Smooth muscle cell (in vitro differentiated cells): ENCODE data around the gene FAM76A. TPM values are rescaled to one million over a fixed set of nuclear protein-coding genes. Genes with fewer than 3 reads are reported as not detected.
A peak's percentile ranks its signal among the peaks of the same experiment; 100 is the strongest.
"Not testable (repeated sequence)": the region's sequence is repeated elsewhere in the genome, so short reads cannot be mapped to it uniquely, and the experiment has no call there.

Experiments used
- DNase-seq: peaks from one replicate; lab custom pipeline; 2025; ENCODE audit not compliant: unreplicated experiment; lab: John Stamatoyannopoulos, UW
- H2AFZ ChIP-seq: fragments of 200-600 bp; sonication (generic); 2 replicates; pipeline ENCODE4 v1.6.0; 2016; ENCODE audit warnings: antibody characterized with exemption, low read depth, mild to moderate bottlenecking
- H3F3A ChIP-seq: fragments of 200-600 bp; sonication (generic); 2 replicates; pipeline ENCODE4 v1.6.0; 2017; ENCODE audit warnings: antibody characterized with exemption, low read depth
- H3K27ac ChIP-seq: fragments of 200-600 bp; sonication (generic); 2 replicates; pipeline ENCODE4 v1.5.1; 2016; ENCODE audit warnings: low read depth, mild to moderate bottlenecking
- H3K27me3 ChIP-seq: fragments of 200-600 bp; sonication (generic); 2 replicates; pipeline ENCODE4 v1.6.1; 2016; ENCODE audit warnings: low read depth, mild to moderate bottlenecking
- H3K36me3 ChIP-seq: fragments of 200-600 bp; sonication (generic); 2 replicates; pipeline ENCODE4 v1.5.1; 2016; ENCODE audit warnings: low read depth
- H3K4me1 ChIP-seq: fragments of 200-600 bp; sonication (generic); 2 replicates; pipeline ENCODE4 v1.5.1; 2016; ENCODE audit warnings: low read depth
- H3K4me2 ChIP-seq: fragments of 200-600 bp; sonication (generic); 2 replicates; pipeline ENCODE4 v1.6.0; 2016; ENCODE audit warnings: mild to moderate bottlenecking
- H3K4me3 ChIP-seq: fragments of 200-600 bp; sonication (generic); 2 replicates; pipeline ENCODE4 v1.5.1; 2016; ENCODE audit warnings: mild to moderate bottlenecking
- H3K79me2 ChIP-seq: fragments of 200-600 bp; sonication (generic); 2 replicates; pipeline ENCODE4 v1.6.0; 2016; ENCODE audit warnings: low read depth, mild to moderate bottlenecking
- H3K9ac ChIP-seq: fragments of 200-600 bp; sonication (generic); 2 replicates; pipeline ENCODE4 v1.6.0; 2016; ENCODE audit warnings: low read depth
- H3K9me3 ChIP-seq: fragments of 200-600 bp; sonication (generic); replicated peaks from 2 replicates; pipeline ENCODE4 v1.5.1; 2016; ENCODE audit warnings: low read depth
- H4K20me1 ChIP-seq: fragments of 200-600 bp; sonication (generic); 2 replicates; pipeline ENCODE4 v1.6.0; 2016; ENCODE audit warnings: low read depth
- WGBS: methylation state at CpG from one replicate; pipeline ENCODE4 v1.1.7; 2016; ENCODE audit warnings: low lambda C conversion rate; 5-methylcytosine and 5-hydroxymethylcytosine counted together
- polyA plus RNA-seq: library from polyadenylated mRNA; unstranded; fragments of >200 nt; fragmentation: Nextera tagmentation; extraction: Ambion mirVana; gene quantifications from 2 replicates; pipeline ENCODE4 v1.2.1, GENCODE V29; 2016
- total RNA-seq: library from RNA; depleted of rRNA; stranded (reverse); fragments of >200 nt; gene quantifications from 2 replicates; pipeline ENCODE4 v1.2.3, GENCODE V29; 2014
- TF ChIP-seq, protein P1 (sequence below): fragments of 200-600 bp; sonication (generic); IDR thresholded peaks from 2 replicates; pipeline ENCODE4 v1.5.1; 2017; ENCODE audit warnings: borderline replicate concordance, mild to moderate bottlenecking, antibody characterized with exemption; ENCODE audit not compliant: insufficient read depth, poor library complexity, severe bottlenecking

FAM76A gene
- total RNA-seq (9.0 and 16.0 TPM in 2 replicates), polyA plus RNA-seq (2.3 and 3.1 TPM in 2 replicates)

DNA sequence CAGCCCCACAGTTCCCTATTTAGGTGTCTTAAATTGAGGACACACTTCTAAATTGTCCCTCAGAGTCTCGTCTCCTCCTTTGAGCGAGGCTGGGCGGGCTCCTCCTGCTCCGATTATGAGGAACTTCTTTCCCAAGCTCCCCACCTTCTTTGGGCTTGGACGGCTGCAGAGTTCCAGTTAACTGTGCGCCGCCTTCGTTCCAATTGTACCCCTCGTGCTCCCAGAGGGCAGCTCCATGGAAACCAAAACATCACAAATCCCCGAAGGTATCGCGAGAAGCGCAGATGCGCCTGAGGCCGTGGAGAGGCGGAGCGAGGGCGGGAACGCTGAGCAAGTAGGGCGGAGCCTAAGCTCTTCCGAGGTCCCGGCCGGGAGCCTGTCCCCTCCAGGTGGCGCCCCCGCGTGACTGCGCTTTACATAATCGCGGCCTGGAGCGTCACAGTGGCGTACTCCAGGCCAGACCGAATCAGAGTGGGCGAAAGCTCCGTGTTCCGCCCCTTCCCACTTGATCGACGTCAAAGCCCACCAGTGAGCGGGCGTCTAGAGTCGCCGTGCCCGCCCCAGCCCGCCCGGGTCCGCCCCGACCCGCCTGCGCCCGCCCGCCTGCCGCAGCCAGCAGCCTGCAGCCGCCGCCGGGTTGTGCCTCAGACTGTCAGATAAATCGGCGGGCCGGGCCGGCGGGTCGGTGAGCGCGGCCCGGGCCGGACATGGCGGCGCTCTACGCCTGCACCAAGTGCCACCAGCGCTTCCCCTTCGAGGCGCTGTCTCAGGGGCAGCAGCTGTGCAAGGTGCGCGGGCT is at the start of gene FAM76A:
Gene FAM76A, plus strand, starts transcription at position 588 of the 799 bp plus-strand sequence. Its CDS starts 120 bp downstream, at position 708.
- WGBS, result 7% methylated on average over 40 of the region's 72 CpGs
- H3K27me3 ChIP-seq, result no peaks in the 10 kb centered on the region
- peak; percentile 97 for DNase-seq

DNA sequence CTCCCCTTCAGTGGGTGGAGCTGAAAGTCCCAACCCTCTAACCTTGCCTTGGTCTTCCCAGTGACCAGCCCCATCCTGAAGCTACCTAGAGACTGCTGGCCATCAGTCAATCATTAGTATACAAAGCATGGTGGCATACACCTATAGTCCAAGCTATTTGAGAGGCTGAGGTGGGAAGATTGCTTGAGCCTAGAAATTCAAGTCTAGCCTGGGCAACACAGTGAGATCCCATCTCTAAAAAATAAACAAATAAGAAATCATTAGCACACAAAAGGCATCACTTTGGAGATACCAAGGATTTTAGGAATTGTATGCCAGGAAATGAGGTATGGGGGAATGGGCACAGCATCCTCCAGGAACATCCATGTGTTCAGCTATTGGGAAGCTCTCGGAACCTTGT is 49.4 kb upstream of the FAM76A start:
- Histone ChIP-seq H3K4me2 (no peak overlapping the region), H3K27me3 (no peaks in the 10 kb centered on the region), H3K4me1 (no peaks in the 10 kb centered on the region), H3K4me3 (no peak overlapping the region), H3K9ac (no peak overlapping the region), H4K20me1 (no peaks in the 10 kb centered on the region), H3K79me2 (no peaks in the 10 kb centered on the region), H3F3A (peaks cover 4% of the 10 kb centered on the region), H3K27ac (no peak overlapping the region), H2AFZ (no peak overlapping the region), H3K36me3 (no peaks in the 10 kb centered on the region), H3K9me3 (no peaks in the 10 kb centered on the region)
- TF ChIP-seq, protein P1, sequence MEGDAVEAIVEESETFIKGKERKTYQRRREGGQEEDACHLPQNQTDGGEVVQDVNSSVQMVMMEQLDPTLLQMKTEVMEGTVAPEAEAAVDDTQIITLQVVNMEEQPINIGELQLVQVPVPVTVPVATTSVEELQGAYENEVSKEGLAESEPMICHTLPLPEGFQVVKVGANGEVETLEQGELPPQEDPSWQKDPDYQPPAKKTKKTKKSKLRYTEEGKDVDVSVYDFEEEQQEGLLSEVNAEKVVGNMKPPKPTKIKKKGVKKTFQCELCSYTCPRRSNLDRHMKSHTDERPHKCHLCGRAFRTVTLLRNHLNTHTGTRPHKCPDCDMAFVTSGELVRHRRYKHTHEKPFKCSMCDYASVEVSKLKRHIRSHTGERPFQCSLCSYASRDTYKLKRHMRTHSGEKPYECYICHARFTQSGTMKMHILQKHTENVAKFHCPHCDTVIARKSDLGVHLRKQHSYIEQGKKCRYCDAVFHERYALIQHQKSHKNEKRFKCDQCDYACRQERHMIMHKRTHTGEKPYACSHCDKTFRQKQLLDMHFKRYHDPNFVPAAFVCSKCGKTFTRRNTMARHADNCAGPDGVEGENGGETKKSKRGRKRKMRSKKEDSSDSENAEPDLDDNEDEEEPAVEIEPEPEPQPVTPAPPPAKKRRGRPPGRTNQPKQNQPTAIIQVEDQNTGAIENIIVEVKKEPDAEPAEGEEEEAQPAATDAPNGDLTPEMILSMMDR, result no peak
- no peak for DNase-seq
- WGBS, result 96% methylated on average over 1 of the region's 1 CpG

More for the DNA sequence above, at the start of gene FAM76A:
- Histone ChIP-seq H3K4me1 (peaks cover 17% of the 10 kb centered on the region), H3K27ac (peak within 1 kb of the TSS; percentile 81), H2AFZ (peak within 1 kb of the TSS; percentile 95), H3K79me2 (peaks cover 3% of the 10 kb centered on the region), H3K36me3 (no peaks in the 10 kb centered on the region), H3K4me3 (peak within 1 kb of the TSS; percentile 95), H3K4me2 (peak within 1 kb of the TSS; percentile 96), H3K9ac (peak within 1 kb of the TSS; percentile 91), H3F3A (peaks cover 3% of the 10 kb centered on the region), H3K9me3 (no peaks in the 10 kb centered on the region), H4K20me1 (no peaks in the 10 kb centered on the region)
- TF ChIP-seq, protein P1, result peak; percentile 22

DNA sequence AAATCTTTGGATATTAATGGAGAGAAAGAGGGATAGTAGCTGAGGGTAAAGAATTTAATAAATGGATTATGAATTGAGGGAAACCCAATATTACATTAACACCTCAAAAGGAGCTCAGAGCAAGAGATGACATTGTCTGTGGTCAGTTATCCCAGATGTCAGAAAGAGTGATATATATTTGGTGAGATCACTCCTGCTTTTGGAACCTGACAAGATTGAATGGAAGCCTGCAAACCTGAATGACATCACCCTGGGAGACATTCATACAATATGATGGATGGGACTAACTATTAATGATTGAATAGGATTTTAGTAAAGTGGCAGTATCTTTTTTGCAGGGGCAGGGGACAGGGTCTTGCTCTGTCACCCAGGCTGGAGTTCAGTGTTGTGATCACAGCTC is 47.0 kb upstream of the FAM76A start:
- Histone ChIP-seq H4K20me1 (no peaks in the 10 kb centered on the region), H3F3A (no peaks in the 10 kb centered on the region), H3K36me3 (no peaks in the 10 kb centered on the region), H3K27me3 (no peaks in the 10 kb centered on the region), H3K9me3 (no peaks in the 10 kb centered on the region), H2AFZ (no peak overlapping the region), H3K4me1 (no peaks in the 10 kb centered on the region), H3K4me2 (no peak overlapping the region), H3K79me2 (no peaks in the 10 kb centered on the region), H3K9ac (no peak overlapping the region), H3K27ac (no peak overlapping the region), H3K4me3 (no peak overlapping the region)
- TF ChIP-seq, protein P1, result no peak
- no peak for DNase-seq

DNA sequence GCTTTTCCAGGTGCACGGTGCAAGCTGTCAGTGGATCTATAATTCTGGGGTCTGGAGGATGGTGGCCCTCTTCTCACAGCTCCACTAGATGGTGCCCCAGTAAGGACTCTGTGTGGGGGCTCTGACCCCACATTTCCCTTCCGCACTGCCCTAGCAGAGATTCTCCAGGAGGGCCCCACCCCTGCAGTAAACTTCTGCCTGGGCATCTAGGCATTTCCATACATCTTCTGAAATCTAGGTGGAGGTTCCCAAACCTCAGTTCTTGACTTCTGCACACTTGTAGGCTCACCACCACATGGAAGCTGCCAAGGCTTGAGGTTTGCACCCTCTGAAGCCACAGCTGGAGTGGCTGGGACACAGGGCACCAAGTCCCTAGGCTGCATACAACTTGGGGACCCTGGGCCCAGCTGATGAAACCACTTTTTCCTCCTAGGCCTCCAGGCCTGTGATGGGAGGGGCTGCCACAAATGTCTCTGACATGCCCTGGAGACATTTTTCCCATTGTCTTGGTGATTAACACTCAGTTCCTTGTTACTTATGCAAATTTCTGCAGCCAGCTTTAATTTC is 45.5 kb upstream of the FAM76A start:
- H2AFZ ChIP-seq, H3K79me2 ChIP-seq, DNase-seq, H3K4me1 ChIP-seq, H3K4me3 ChIP-seq, H3K27me3 ChIP-seq, H3K9me3 ChIP-seq, H4K20me1 ChIP-seq, H3K27ac ChIP-seq, H3K9ac ChIP-seq, H3K36me3 ChIP-seq, H3F3A ChIP-seq, H3K4me2 ChIP-seq: not testable (repeated sequence)
- WGBS, result 100% methylated on average over 2 of the region's 2 CpGs

DNA sequence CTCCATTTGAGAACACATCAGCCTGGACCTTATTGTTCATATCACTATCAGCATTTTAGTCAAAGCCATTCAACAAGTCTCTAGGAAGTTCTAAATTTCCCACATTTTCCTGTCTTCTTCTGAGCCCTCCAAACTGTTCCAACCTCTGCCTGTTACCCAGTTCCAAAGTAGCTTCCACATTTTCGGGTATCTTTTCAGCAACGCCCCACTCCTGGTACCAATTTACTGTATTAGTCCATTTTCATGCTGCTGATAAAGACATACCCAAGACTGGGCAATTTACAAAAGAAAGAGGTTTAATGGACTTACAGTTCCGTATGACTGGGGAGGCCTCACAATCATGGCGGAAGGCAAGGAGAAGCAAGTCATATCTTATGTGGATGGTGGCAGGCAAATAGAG is 44.2 kb upstream of the FAM76A start:
- H3K4me1 ChIP-seq, H3K4me3 ChIP-seq, H3K9ac ChIP-seq, H3K79me2 ChIP-seq, H2AFZ ChIP-seq, H3F3A ChIP-seq, H3K9me3 ChIP-seq, DNase-seq, H4K20me1 ChIP-seq, H3K36me3 ChIP-seq, H3K27me3 ChIP-seq, H3K4me2 ChIP-seq, H3K27ac ChIP-seq: not testable (repeated sequence)
- WGBS, result 96% methylated on average over 4 of the region's 4 CpGs
